GM12878 (cell line): ENCODE data around the gene TBX15.

ENCODE experiments used
- CTCF ChIP-seq, 3 experiments: IDR thresholded peaks in 2 of 3; conservative IDR thresholded peaks in 1 of 3; 2 replicates each; pipeline ENCODE4 v1.5.1; 2011; ENCODE audit warnings: low read depth in 3 of 3, low read length in 3 of 3, mild to moderate bottlenecking in 3 of 3, control low read depth in 2 of 3, moderate library complexity in 2 of 3, inconsistent platforms in 1 of 3, mixed read lengths in 1 of 3; ENCODE audit not compliant: control insufficient read depth in 2 of 3, insufficient read depth in 1 of 3; ENCODE audit errors: extremely low read depth in 1 of 3
- IRF4 ChIP-seq: IDR thresholded peaks from 2 replicates; pipeline ENCODE4 v1.6.1; 2011; ENCODE audit warnings: low read depth, low read length
- JUNB ChIP-seq: IDR thresholded peaks from 2 replicates; pipeline ENCODE4 v1.6.1; 2016; ENCODE audit warnings: antibody characterized with exemption, mild to moderate bottlenecking
- POLR2A ChIP-seq: IDR thresholded peaks from 2 replicates; pipeline ENCODE4 v1.6.1; 2011; ENCODE audit warnings: low read depth, mild to moderate bottlenecking, low read length
- SMAD1 ChIP-seq: fragments of 450-650 bp; IDR thresholded peaks from 2 replicates; pipeline ENCODE4 v1.6.1; 2018; ENCODE audit warnings: mild to moderate bottlenecking, low read depth; ENCODE audit not compliant: partially characterized antibody
- TARDBP ChIP-seq: IDR thresholded peaks from 2 replicates; pipeline ENCODE4 v1.6.1; 2016; ENCODE audit warnings: borderline replicate concordance

GRCh38 chr1:118905196-118905595 lies 82.9 kb downstream of the TBX15 start:
- TF ChIP-seq JUNB (no peak), CTCF (IDR thresholded peaks at IDR 0.05 in 2 of 3, conservative IDR thresholded peaks at IDR 0.05 in 1 of 3; ENCODE audit: control insufficient read depth in 2 of 3, extremely low read depth in 1 of 3, insufficient read depth in 1 of 3, low read depth in 3 of 3, low read length in 3 of 3) (no peak), SMAD1 (no peak), POLR2A (no peak), IRF4 (no peak), TARDBP (no peak)
